ENCODE measurements around the gene GPR61. TPM values are rescaled to one million over a fixed set of nuclear protein-coding genes. Genes with fewer than 3 reads are reported as not detected.
A peak's percentile ranks its signal among the peaks of the same experiment; 100 is the strongest.

Gene GPR61
- total RNA-seq, 6 experiments from 2014 or later: not detected

DNA sequence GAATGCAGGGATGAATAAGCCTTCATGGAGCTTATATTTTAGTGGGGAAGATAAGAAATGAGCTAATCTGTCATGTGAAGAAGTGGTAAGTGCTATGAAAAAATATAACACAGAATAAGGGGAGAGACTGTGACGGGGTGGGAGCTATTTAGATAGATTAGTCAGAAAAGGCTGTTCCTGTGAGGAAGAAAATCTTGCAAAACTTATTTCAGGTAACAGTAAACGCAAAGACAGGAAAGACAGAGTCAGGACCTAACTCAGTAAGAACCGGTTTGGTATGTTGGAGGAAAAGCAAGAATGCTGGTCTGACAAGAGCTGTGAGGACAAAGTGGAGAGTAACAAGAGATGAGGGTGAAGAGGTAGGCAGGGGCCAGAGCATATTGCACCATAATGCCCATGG lies 30.7 kb downstream of the GPR61 start:
- no peak for DNase-seq
- H3K4me1 ChIP-seq: peaks cover 0 to 31% (median 12%) of the 10 kb centered on the region in 4 donors
- no peaks in the 10 kb centered on the region for H3K9me3 ChIP-seq
- no peaks in the 10 kb centered on the region for H3K27me3 ChIP-seq
- no peaks in the 10 kb centered on the region for H3K36me3 ChIP-seq
- no peak overlapping the region for H3K27ac ChIP-seq
- no peak overlapping the region for H3K4me3 ChIP-seq
- no peak for ATAC-seq
- intact Hi-C loops (cut with DNase I): no loop called here
- 56% methylated on average over 3 of the region's 3 CpGs for WGBS (ENCODE audit: insufficient coverage, low coverage, low lambda C conversion rate, missing lambda C conversion rate)
- no peak for TF ChIP-seq CTCF (IDR thresholded peaks at IDR 0.05)
- TF ChIP-seq POLR2A (IDR thresholded peaks at IDR 0.05): no peak

- TF ChIP-seq POLR2A (IDR thresholded peaks at IDR 0.05) (no peak), CTCF (IDR thresholded peaks at IDR 0.05) (no peak)
- WGBS (ENCODE audit: insufficient coverage, low coverage, low lambda C conversion rate, missing lambda C conversion rate): 53% methylated on average over 2 of the region's 2 CpGs
- intact Hi-C loops (cut with DNase I): no loop called here
- H3K27me3 ChIP-seq: no peaks in the 10 kb centered on the region
- peaks cover 0 to 1% (median 0%) of the 10 kb centered on the region in 4 donors for H3K4me1 ChIP-seq
- DNase-seq: no peak
- no peak overlapping the region for H3K27ac ChIP-seq
- ATAC-seq: peak; percentile 41 to 61 (median 56)
- H3K9me3 ChIP-seq: no peaks in the 10 kb centered on the region
- no peaks in the 10 kb centered on the region for H3K36me3 ChIP-seq
- no peak overlapping the region for H3K4me3 ChIP-seq
Measured at GRCh38 chr1:109573785-109574184, 34.1 kb downstream of the GPR61 start.

DNA sequence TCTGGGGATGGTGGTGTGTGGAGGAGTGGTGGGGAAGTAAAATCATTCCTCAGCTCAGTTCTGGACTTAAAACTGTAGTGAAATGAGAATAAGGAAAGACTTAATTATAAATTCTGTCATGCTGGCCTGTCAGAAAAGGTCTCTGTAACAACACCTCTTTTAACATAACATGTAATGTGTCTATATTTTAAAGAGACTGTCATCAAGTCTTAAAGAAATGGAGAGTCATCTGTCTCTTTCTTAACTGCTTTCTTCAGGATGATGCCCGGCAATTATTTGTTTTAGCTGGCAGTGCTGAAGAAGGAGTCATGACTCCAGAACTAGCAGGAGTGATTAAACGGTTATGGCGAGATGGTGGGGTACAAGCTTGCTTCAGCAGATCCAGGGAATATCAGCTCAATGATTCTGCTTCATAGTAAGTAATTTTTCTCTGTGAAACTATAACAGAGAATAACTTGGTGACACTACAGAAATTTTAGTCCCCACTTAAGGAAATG lies 39.3 kb downstream of the GPR61 start:
- intact Hi-C loops (cut with DNase I): no loop called here
- no peaks in the 10 kb centered on the region for H3K9me3 ChIP-seq
- TF ChIP-seq POLR2A (IDR thresholded peaks at IDR 0.05) (no peak), CTCF (IDR thresholded peaks at IDR 0.05) (no peak)
- no peaks in the 10 kb centered on the region for H3K27me3 ChIP-seq
- no peak for DNase-seq
- ATAC-seq: no peak
- H3K27ac ChIP-seq: no peak overlapping the region
- no peak overlapping the region for H3K4me3 ChIP-seq
- peaks cover 0 to under 1% (median 0%) of the 10 kb centered on the region in 4 donors for H3K4me1 ChIP-seq
- peaks cover 0 to 13% (median 2%) of the 10 kb centered on the region in 4 donors for H3K36me3 ChIP-seq
- 79% methylated on average over 3 of the region's 3 CpGs for WGBS (ENCODE audit: insufficient coverage, low coverage, low lambda C conversion rate, missing lambda C conversion rate)

DNA sequence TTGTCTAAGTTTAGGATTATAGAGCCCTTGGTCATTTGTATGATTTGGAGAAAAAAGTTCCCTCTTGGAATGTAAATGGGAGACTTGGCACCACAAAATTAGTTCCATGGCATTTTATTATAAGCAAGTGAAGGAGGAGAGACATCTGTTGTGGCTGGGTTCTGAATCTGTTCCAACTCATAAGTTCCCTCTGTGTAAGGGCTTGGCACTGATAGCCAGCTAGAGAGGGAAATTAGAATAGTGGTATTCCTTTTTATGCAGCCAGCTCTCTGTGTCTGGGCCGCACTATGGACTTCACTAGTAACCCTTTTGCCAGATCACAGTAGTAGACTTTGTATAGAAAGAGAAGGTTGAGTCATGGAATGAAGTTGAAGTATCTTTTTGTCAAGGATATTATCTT lies 39.8 kb downstream of the GPR61 start:
- TF ChIP-seq POLR2A (IDR thresholded peaks at IDR 0.05): no peak
- no peak for TF ChIP-seq CTCF (IDR thresholded peaks at IDR 0.05)
- no peaks in the 10 kb centered on the region for H3K9me3 ChIP-seq
- H3K36me3 ChIP-seq: peaks cover 0 to 13% (median 2%) of the 10 kb centered on the region in 4 donors
- WGBS (ENCODE audit: insufficient coverage, low coverage, low lambda C conversion rate, missing lambda C conversion rate): 88% methylated on average over 1 of the region's 1 CpG
- intact Hi-C loops (cut with DNase I): no loop called here
- no peak overlapping the region for H3K4me3 ChIP-seq
- H3K4me1 ChIP-seq: peaks cover 0 to 6% (median under 1%) of the 10 kb centered on the region in 4 donors
- H3K27me3 ChIP-seq: no peaks in the 10 kb centered on the region
- no peak for ATAC-seq
- no peak for DNase-seq
- no peak overlapping the region for H3K27ac ChIP-seq

DNA sequence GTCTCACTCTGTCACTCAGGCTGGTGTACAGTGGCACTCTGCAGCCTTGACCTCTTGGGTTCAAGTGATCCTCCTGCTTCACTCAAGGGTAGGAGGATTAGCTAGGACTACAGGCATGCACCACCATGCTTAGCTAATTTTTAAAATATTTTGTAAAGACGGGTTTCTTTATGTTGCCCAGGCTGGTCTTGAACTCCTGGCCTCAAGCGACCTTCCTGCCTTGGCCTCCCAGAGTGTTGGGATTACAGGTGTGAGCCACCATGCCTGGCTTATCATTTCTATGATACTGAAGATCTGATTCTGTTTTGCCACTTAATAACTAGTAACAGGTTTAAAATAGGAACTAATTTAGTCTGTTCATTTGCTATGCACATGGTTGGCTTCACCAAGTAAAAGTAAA lies 42.3 kb downstream of the GPR61 start:
- no peak overlapping the region for H3K27ac ChIP-seq
- no peaks in the 10 kb centered on the region for H3K27me3 ChIP-seq
- 100% methylated on average over 2 of the region's 2 CpGs for WGBS (ENCODE audit: insufficient coverage, low coverage, low lambda C conversion rate, missing lambda C conversion rate)
- H3K36me3 ChIP-seq: peaks cover 4 to 22% (median 7%) of the 10 kb centered on the region in 4 donors
- intact Hi-C loops (cut with DNase I): no loop called here
- TF ChIP-seq POLR2A (IDR thresholded peaks at IDR 0.05) (no peak), CTCF (IDR thresholded peaks at IDR 0.05) (no peak)
- no peak for ATAC-seq
- no peak for DNase-seq
- no peaks in the 10 kb centered on the region for H3K9me3 ChIP-seq
- no peak overlapping the region for H3K4me3 ChIP-seq
- H3K4me1 ChIP-seq: peaks cover 0 to 27% (median 3%) of the 10 kb centered on the region in 4 donors

All from right lobe of liver (tissue), 6 donors.